ENCODE data around the gene NUP214. TPM values are rescaled to one million over a fixed set of nuclear protein-coding genes. Genes with fewer than 3 reads are reported as not detected.

Gene NUP214
- total and polyA plus RNA-seq, 2 of the 8 experiments (the other 6 are each of a cell fraction or from before 2014, with no cell fraction given) = 28.6 to 50.2 TPM

GRCh38 chr9:131258698-131259431 is 133.5 kb downstream of the NUP214 start (continued):
- TF ChIP-seq POLR2A (IDR thresholded peaks at IDR 0.05; ENCODE audit: control extremely low read depth in 1 of 2, low read depth in 2 of 2, low read length in 2 of 2) (no peak), BACH1 (IDR thresholded peaks at IDR 0.05; ENCODE audit: low read length) (no peak), BCL11A (IDR thresholded peaks at IDR 0.05; ENCODE audit: low read depth in 2 of 2, low read length in 2 of 2) (no peak)

Data from H1 (cell line).